H1 (cell line): ENCODE data around the gene KRT5. TPM values are rescaled to one million over a fixed set of nuclear protein-coding genes. Genes with fewer than 3 reads are reported as not detected.

Experiments used
- CTCF ChIA-PET: fragments of 300-600 bp; sonication (Branson Sonifier 250); formaldehyde crosslinking; loops from one replicate; lab custom pipeline; 2021; ENCODE audit not compliant: partially characterized antibody; lab: Charles Lee
- POLR2A ChIA-PET: fragments of 300-600 bp; sonication (Branson Sonifier 250); formaldehyde crosslinking; loops from one replicate; lab custom pipeline; 2021; ENCODE audit warnings: inconsistent platforms; ENCODE audit not compliant: partially characterized antibody; lab: Charles Lee
- DNase-seq, 2 experiments: peaks; one replicate each; pipeline versions ENCODE4 v3.0.0 to v3.0.0-alpha.2; 2010 to 2022; ENCODE audit warnings: low spot score in 2 of 2, low read depth in 1 of 2, mixed read lengths in 1 of 2
- FAIRE-seq: peaks from 2 replicates; lab custom pipeline; 2011; peaks lifted over from hg19 to GRCh38; lab: Jason Lieb, UNC
- H2AFZ ChIP-seq: 2 replicates; pipeline ENCODE4 v1.8.1; 2012; ENCODE audit warnings: low read length, inconsistent platforms
- H2AK5ac ChIP-seq: 2 replicates; pipeline ENCODE4 v1.6.1; 2013; ENCODE audit warnings: low read depth, low read length
- H2BK120ac ChIP-seq: replicated peaks from 2 replicates; pipeline ENCODE3; 2013; ENCODE audit warnings: low read depth, low read length, inconsistent platforms
- H2BK12ac ChIP-seq: 2 replicates; pipeline ENCODE4 v1.6.1; 2013; ENCODE audit warnings: low read depth, low read length
- H2BK15ac ChIP-seq: 2 replicates; pipeline ENCODE4 v1.6.1; 2013; ENCODE audit warnings: low read length
- H2BK20ac ChIP-seq: 2 replicates; pipeline ENCODE4 v1.6.1; 2013; ENCODE audit warnings: low read length
- H2BK5ac ChIP-seq: 2 replicates; pipeline ENCODE4 v1.6.1; 2013; ENCODE audit warnings: low read depth, low read length
- H3K14ac ChIP-seq: 2 replicates; pipeline ENCODE4 v1.6.1; 2013; ENCODE audit warnings: inconsistent platforms; ENCODE audit not compliant: insufficient read length
- H3K18ac ChIP-seq: 2 replicates; pipeline ENCODE4 v1.6.1; 2013; ENCODE audit warnings: low read length; ENCODE audit errors: extremely low read depth
- H3K23ac ChIP-seq: 2 replicates; pipeline ENCODE4 v1.6.1; 2013; ENCODE audit warnings: inconsistent platforms; ENCODE audit not compliant: insufficient read length
- H3K23me2 ChIP-seq: 2 replicates; pipeline ENCODE4 v1.6.1; 2013; ENCODE audit warnings: low read depth, low read length
- H3K27ac ChIP-seq: 2 replicates; pipeline ENCODE4 v1.6.1; 2011; ENCODE audit warnings: low read depth, low read length, inconsistent platforms
- H3K27me3 ChIP-seq, 4 experiments: replicated peaks in 1 of 4; 1 replicate in 1 of 4; 2 replicates in 3 of 4; pipeline versions ENCODE4 v1.6.1 to v1.8.1; 2011 to 2013; ENCODE audit warnings: low read length in 3 of 4, mild to moderate bottlenecking in 3 of 4, inconsistent platforms in 2 of 4, mixed read lengths in 2 of 4, moderate library complexity in 1 of 4; ENCODE audit not compliant: control insufficient read depth in 3 of 4, insufficient read depth in 3 of 4; ENCODE audit errors: extremely low read depth in 1 of 4
- H3K36me3 ChIP-seq, 4 experiments: 2 replicates each; pipeline versions ENCODE4 v1.6.1 to v1.8.1; 2011 to 2013; ENCODE audit warnings: mild to moderate bottlenecking in 4 of 4, low read length in 3 of 4, moderate library complexity in 2 of 4, control low read depth in 1 of 4, inconsistent platforms in 1 of 4; ENCODE audit not compliant: insufficient read depth in 4 of 4, control insufficient read depth in 2 of 4
- H3K4ac ChIP-seq: replicated peaks from 2 replicates; pipeline ENCODE3; 2013; ENCODE audit warnings: low read length, low read depth, mixed read lengths, inconsistent platforms; ENCODE audit not compliant: insufficient read length
- H3K4me1 ChIP-seq, 4 experiments: replicated peaks in 1 of 4; 1 replicate in 1 of 4; 2 replicates in 3 of 4; pipeline versions ENCODE4 v1.6.1 to v1.8.1; 2011 to 2013; ENCODE audit warnings: low read length in 3 of 4, inconsistent platforms in 2 of 4, mixed read lengths in 1 of 4; ENCODE audit not compliant: insufficient read depth in 4 of 4, control insufficient read depth in 3 of 4
- H3K4me2 ChIP-seq, 2 experiments: 2 replicates each; pipeline versions ENCODE4 v1.6.1 to v1.8.1; 2011 to 2013; ENCODE audit warnings: low read depth in 2 of 2, low read length in 2 of 2, control low read depth in 1 of 2, inconsistent platforms in 1 of 2, mild to moderate bottlenecking in 1 of 2; ENCODE audit not compliant: insufficient read depth in 1 of 2
- H3K4me3 ChIP-seq, 4 experiments: fragments of 200-600, 300-600 bp in 1 of 4; sonication (generic), shearing (Covaris generic), sonication (Bioruptor Twin) in 1 of 4; 2 replicates each; pipeline versions ENCODE4 v1.5.1 to v1.8.1; 2011 to 2016; ENCODE audit warnings: low read length in 4 of 4, low read depth in 3 of 4, control low read depth in 2 of 4, inconsistent platforms in 2 of 4, mild to moderate bottlenecking in 2 of 4, mixed read lengths in 1 of 4, moderate library complexity in 1 of 4; ENCODE audit not compliant: insufficient read depth in 2 of 4; ENCODE audit errors: extremely low read depth in 1 of 4
- H3K56ac ChIP-seq: replicated peaks from 2 replicates; pipeline ENCODE3; 2013; ENCODE audit warnings: low read depth, mild to moderate bottlenecking, mixed read lengths, low read length, inconsistent platforms; ENCODE audit not compliant: insufficient read length
- H3K79me1 ChIP-seq: 2 replicates; pipeline ENCODE4 v1.6.1; 2013; ENCODE audit warnings: low read depth, low read length, control low read depth
- H3K79me2 ChIP-seq, 2 experiments: 2 replicates each; pipeline versions ENCODE4 v1.6.1 to v1.8.1; 2012 to 2013; ENCODE audit warnings: low read length in 2 of 2, mild to moderate bottlenecking in 2 of 2, inconsistent platforms in 1 of 2; ENCODE audit not compliant: insufficient read depth in 2 of 2, control insufficient read depth in 1 of 2
- H3K9ac ChIP-seq, 4 experiments: replicated peaks in 1 of 4; 1 replicate in 1 of 4; 2 replicates in 3 of 4; pipeline versions ENCODE4 v1.6.1 to v1.8.1; 2011 to 2013; ENCODE audit warnings: low read depth in 3 of 4, low read length in 3 of 4, control low read depth in 2 of 4, mild to moderate bottlenecking in 2 of 4, moderate library complexity in 2 of 4, inconsistent platforms in 1 of 4; ENCODE audit errors: extremely low read depth in 1 of 4
- H3K9me3 ChIP-seq, 2 experiments: 2 replicates each; pipeline versions ENCODE4 v1.6.1 to v1.8.1; 2012 to 2013; ENCODE audit warnings: mild to moderate bottlenecking in 2 of 2, moderate library complexity in 2 of 2, control low read depth in 1 of 2, inconsistent platforms in 1 of 2, low read depth in 1 of 2, low read length in 1 of 2, mixed read lengths in 1 of 2; ENCODE audit not compliant: insufficient read depth in 2 of 2
- H4K20me1 ChIP-seq, 2 experiments: replicated peaks in 1 of 2; 2 replicates each; pipeline versions ENCODE3 to v1.8.1; 2011 to 2013; ENCODE audit warnings: inconsistent platforms in 2 of 2, low read length in 2 of 2, mild to moderate bottlenecking in 1 of 2; ENCODE audit not compliant: insufficient read depth in 2 of 2, control insufficient read depth in 1 of 2
- H4K5ac ChIP-seq: 2 replicates; pipeline ENCODE4 v1.6.1; 2013; ENCODE audit warnings: low read length, low read depth, mixed read lengths, inconsistent platforms; ENCODE audit not compliant: insufficient read length
- H4K8ac ChIP-seq: 2 replicates; pipeline ENCODE4 v1.8.0; 2013; ENCODE audit warnings: mild to moderate bottlenecking, moderate library complexity, low read length, inconsistent platforms; ENCODE audit not compliant: insufficient read depth; ENCODE audit errors: extremely low read depth
- H4K91ac ChIP-seq: replicated peaks from 2 replicates; pipeline ENCODE3; 2013; ENCODE audit warnings: low read length, mixed read lengths, inconsistent platforms; ENCODE audit not compliant: insufficient read length
- BRCA1 ChIP-seq: IDR thresholded peaks from 2 replicates; pipeline ENCODE4 v1.6.1; 2012; ENCODE audit warnings: low read depth, low read length, improper control_type of control experiment
- CBX5 ChIP-seq: fragments of 300-800, 300-1000 bp; sonication (generic); IDR thresholded peaks from 2 replicates; pipeline ENCODE4 v1.7.1; 2016; ENCODE audit warnings: antibody characterized with exemption, low read length, low read depth
- CBX8 ChIP-seq: fragments of 300-800, 300-1000 bp; sonication (generic); IDR thresholded peaks from 2 replicates; pipeline ENCODE4 v1.7.1; 2016; ENCODE audit warnings: low read depth, low read length, borderline replicate concordance
- KDM5A ChIP-seq: fragments of 200-600 bp; IDR thresholded peaks from 2 replicates; pipeline ENCODE4 v1.7.1; 2012; ENCODE audit warnings: mild to moderate bottlenecking, low read length, inconsistent platforms, mixed read lengths
- MAX ChIP-seq: IDR thresholded peaks from 2 replicates; pipeline ENCODE4 v1.6.1; 2012; ENCODE audit warnings: inconsistent platforms
- NANOG ChIP-seq: IDR thresholded peaks from 2 replicates; pipeline ENCODE4 v1.6.1; 2011; ENCODE audit warnings: low read length, low read depth, mild to moderate bottlenecking, inconsistent platforms; ENCODE audit not compliant: insufficient read depth, poor library complexity, severe bottlenecking
- POLR2A ChIP-seq, 2 experiments: IDR thresholded peaks; 1 replicate in 1 of 2; 2 replicates in 1 of 2; pipeline ENCODE4 v1.6.1; 2011; ENCODE audit warnings: low read depth in 2 of 2, low read length in 2 of 2, mild to moderate bottlenecking in 2 of 2; ENCODE audit errors: control extremely low read depth in 1 of 2
- POLR2AphosphoS5 ChIP-seq: IDR thresholded peaks from 2 replicates; pipeline ENCODE4 v1.6.1; 2011; ENCODE audit warnings: low read depth, low read length
- RAD21 ChIP-seq, 2 experiments: IDR thresholded peaks in 1 of 2; conservative IDR thresholded peaks in 1 of 2; 2 replicates each; pipeline ENCODE4 v1.6.1; 2011; ENCODE audit warnings: low read depth in 2 of 2, low read length in 2 of 2, improper control_type of control experiment in 1 of 2, inconsistent platforms in 1 of 2, mild to moderate bottlenecking in 1 of 2, moderate library complexity in 1 of 2
- RFX5 ChIP-seq: IDR thresholded peaks from 2 replicates; pipeline ENCODE4 v1.6.1; 2011; ENCODE audit warnings: low read depth, low read length, improper control_type of control experiment, borderline replicate concordance
- SP2 ChIP-seq: IDR thresholded peaks from 2 replicates; pipeline ENCODE4 v1.6.1; 2012; ENCODE audit warnings: mild to moderate bottlenecking, low read length, inconsistent platforms
- SRF ChIP-seq: IDR thresholded peaks from 2 replicates; pipeline ENCODE4 v1.6.1; 2011; ENCODE audit warnings: mild to moderate bottlenecking, low read depth, low read length, moderate library complexity
- YY1 ChIP-seq: IDR thresholded peaks from 2 replicates; pipeline ENCODE4 v1.6.1; 2011; ENCODE audit warnings: low read depth, mild to moderate bottlenecking, low read length
- WGBS, 2 experiments: shearing (Covaris generic) in 1 of 2; methylation state at CpG; one replicate each; pipeline versions ENCODE4 v1.1.6 to v1.1.7; 2013 to 2015; ENCODE audit warnings: low lambda C conversion rate in 2 of 2, mixed read lengths in 2 of 2, inconsistent platforms in 1 of 2, low coverage in 1 of 2, missing lambda C conversion rate in 1 of 2; ENCODE audit not compliant: insufficient replicate concordance in 2 of 2, insufficient coverage in 1 of 2, insufficient read length in 1 of 2; ENCODE audit errors: extremely low coverage in 1 of 2, missing lambda C conversion rate in 1 of 2; 5-methylcytosine and 5-hydroxymethylcytosine counted together
- polyA plus RNA-seq, 7 experiments: library from polyadenylated mRNA; depleted of rRNA in 3 of 7; stranded (reverse) in 5 of 7; unstranded in 2 of 7; fragments of >200 nt in 5 of 7; fragments of 200-250 nt in 2 of 7; gene quantifications; 1 replicate in 5 of 7; 2 replicates in 1 of 7; 4 replicates in 1 of 7; pipeline versions ENCODE4 v1.2.1 to v1.2.3, GENCODE V29; 2011 to 2013; ENCODE audit warnings: missing spikeins in 2 of 7, mixed read lengths in 2 of 7
- total RNA-seq: library from RNA; stranded (reverse); fragmentation: NEBNext Ultra II Directional; extraction: Animal tissue kit (Norgen Biotek cat#: 25700); gene quantifications from 2 replicates; pipeline ENCODE4 v1.2.1, GENCODE V29; 2021

Gene KRT5
- total and polyA plus RNA-seq, 2 of the 8 experiments (the other 6 are each of a cell fraction or from before 2014, with no cell fraction given), result 0.18 TPM; not detected in 1

GRCh38 chr12:52539083-52539820, 19.1 kb upstream of the KRT5 start:
- no peak overlapping the region for H2AK5ac ChIP-seq
- H2AFZ ChIP-seq, result no peak overlapping the region
- H3K9ac ChIP-seq, result no peak overlapping the region
- no peak overlapping the region for H3K4me3 ChIP-seq
- H3K27me3 ChIP-seq, result no peaks in the 10 kb centered on the region
- H4K91ac ChIP-seq, result no peak overlapping the region
- no peak overlapping the region for H3K18ac ChIP-seq
- no peak overlapping the region for H2BK20ac ChIP-seq
- TF ChIP-seq CBX5 (no peak), BRCA1 (no peak), CBX8 (no peak), SRF (no peak), YY1 (no peak), KDM5A (no peak), POLR2AphosphoS5 (no peak), RAD21 (IDR thresholded peaks at IDR 0.05 in 1 of 2, conservative IDR thresholded peaks at IDR 0.05 in 1 of 2; ENCODE audit: low read depth in 2 of 2, low read length in 2 of 2) (no peak), POLR2A (IDR thresholded peaks at IDR 0.05; ENCODE audit: control extremely low read depth in 1 of 2, low read depth in 2 of 2, low read length in 2 of 2) (no peak), MAX (no peak), RFX5 (no peak), SP2 (no peak), NANOG (no peak)
- no peaks in the 10 kb centered on the region for H3K4me1 ChIP-seq
- no peak overlapping the region for H2BK120ac ChIP-seq
- no peaks in the 10 kb centered on the region for H3K9me3 ChIP-seq
- H3K27ac ChIP-seq, result no peak overlapping the region
- H3K56ac ChIP-seq, result no peak overlapping the region
- H2BK5ac ChIP-seq, result no peak overlapping the region
- 87% methylated on average over 5 of the region's 5 CpGs; no CpG with 5 or more reads in 1 of the 2 experiments for WGBS, 2 experiments
- H3K23ac ChIP-seq, result no peak overlapping the region
- no peaks in the 10 kb centered on the region for H3K79me2 ChIP-seq
- H3K23me2 ChIP-seq, result no peaks in the 10 kb centered on the region
- FAIRE-seq (no peak), DNase-seq (no peak)
- H3K79me1 ChIP-seq, result no peaks in the 10 kb centered on the region
- H4K8ac ChIP-seq, result no peak overlapping the region
- no peak overlapping the region for H4K5ac ChIP-seq
- no peak overlapping the region for H3K4ac ChIP-seq
- no peak overlapping the region for H3K4me2 ChIP-seq
- no peak overlapping the region for H3K14ac ChIP-seq
- ChIA-PET CTCF (interaction anchor here (0.8 to 4.9 kb wide), 5 partner anchors 14 to 143 kb away, joined by 3 to 19 read pairs (median 4); partner anchors contain the start of gene KRT5), POLR2A (no interaction called here)
- H2BK12ac ChIP-seq, result no peak overlapping the region
- H3K36me3 ChIP-seq, result no peaks in the 10 kb centered on the region
- no peaks in the 10 kb centered on the region for H4K20me1 ChIP-seq
- no peak overlapping the region for H2BK15ac ChIP-seq
